Mucosa of gallbladder (tissue), 1 donor: ENCODE data around the gene CDH4. TPM values are rescaled to one million over a fixed set of nuclear protein-coding genes. Genes with fewer than 3 reads are reported as not detected.
"Not testable (repeated sequence)": the region's sequence is repeated elsewhere in the genome, so short reads cannot be mapped to it uniquely, and the experiment has no call there.

Experiments
- DNase-seq: peaks from one replicate; pipeline ENCODE4 v3.0.0-alpha.2; 2020; ENCODE audit warnings: low spot score
- total RNA-seq: library from RNA; stranded (reverse); gene quantifications from one replicate; pipeline ENCODE4 v1.2.1, GENCODE V29; 2021
- donor health status: DM: no; HTN: no; CAD: no.

The CDH4 gene
- total RNA-seq, 1 donor from 2014 or later: 3.5 TPM

DNA sequence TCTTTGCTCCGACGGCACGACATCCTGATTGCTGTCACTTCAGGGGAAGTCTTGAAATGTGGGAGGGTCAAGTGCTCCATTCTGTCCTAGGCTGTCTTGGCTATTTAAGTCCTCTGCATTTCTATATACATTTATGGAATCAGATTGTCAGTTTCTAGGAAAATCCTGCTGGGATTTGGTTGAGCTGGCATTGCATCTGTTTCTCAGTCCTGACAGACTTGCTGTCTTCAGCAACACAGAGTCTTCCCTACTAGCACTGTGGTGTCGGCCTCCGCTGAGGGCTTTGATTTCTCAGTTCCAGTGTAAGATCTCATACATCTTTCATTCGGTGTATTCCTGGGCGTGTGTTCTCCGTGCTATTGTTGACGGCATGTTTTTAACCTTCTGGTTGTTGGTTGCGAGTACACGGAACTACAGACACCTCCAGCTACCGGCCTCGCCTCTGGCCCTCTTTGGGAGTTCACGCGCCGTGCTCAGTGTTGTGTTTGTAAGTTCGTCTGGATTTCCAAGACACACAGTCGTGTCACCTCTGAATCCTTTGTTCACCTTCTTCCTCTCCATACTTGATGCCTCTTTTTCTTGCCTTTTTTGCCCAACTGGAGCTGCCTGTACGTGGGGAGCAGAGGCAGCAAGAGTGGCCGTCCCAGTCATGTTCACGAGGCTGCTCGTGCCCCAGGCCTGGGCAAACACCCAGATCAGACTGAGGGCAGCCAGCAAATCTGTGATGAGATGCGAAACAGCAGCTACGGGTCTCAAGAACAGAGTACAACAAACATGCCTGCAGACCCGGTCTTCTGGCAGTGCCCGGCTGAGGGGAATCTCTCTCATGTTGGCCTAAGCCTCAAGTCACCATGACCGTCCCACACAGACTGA is 720.8 kb downstream of the CDH4 start:
- no peak for DNase-seq

DNA sequence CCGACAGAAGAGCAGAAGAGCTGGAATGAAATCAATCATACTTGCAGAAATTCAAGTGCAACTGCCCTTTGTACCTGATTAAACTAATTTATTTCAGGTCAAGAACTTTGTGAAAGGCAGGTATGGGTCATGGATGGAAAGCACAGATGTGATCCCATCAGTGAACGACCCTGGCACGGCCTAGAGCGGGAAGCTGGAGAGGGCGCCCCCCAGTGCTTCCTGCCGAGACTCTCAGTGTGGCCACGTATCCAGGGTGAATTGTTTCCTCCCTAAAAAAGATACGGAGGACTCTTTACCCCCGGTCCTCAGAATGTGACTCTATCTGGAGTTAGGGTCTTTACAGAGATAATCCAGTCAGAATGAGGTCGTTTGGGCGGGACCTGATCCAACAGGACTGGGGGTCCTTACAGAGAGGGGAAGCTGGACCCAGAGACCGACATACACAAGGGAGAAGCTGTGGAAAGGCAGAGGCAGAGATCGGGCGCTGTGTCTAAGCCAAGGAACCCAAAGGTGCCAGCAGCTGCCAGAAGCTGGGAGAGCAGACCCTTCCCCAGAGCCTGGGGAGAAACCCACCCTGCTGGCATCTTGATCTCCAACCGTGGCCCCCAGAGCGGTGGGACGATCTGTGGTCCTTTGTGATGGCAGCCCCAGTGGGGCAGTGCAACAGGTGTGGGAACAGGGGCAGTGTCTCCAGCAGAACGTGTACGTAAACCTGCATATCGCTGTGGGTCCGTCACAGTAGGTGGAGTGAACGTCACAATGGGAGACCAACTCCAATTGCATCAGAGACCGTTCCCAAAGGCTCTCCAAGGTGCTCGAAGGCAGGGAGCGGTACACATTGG is 721.7 kb downstream of the CDH4 start:
- no peak for DNase-seq

DNA sequence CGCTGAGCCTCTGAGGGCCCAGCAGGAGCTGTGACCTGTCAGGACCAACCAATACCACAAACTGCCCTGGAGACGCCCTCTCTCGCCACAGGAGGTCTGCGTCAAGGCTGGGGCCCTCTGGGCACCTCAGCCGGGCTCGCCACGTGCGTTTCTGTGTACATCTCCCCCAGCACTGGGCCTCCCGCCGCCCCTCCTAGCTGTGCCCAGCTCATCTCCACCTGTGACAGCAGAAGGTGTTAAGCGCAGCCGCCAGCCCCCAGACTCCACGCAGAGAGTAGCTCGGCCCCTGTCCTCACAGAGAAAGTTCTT is 722.2 kb downstream of the CDH4 start:
- no peak for DNase-seq

GRCh38 chr20:61975407-61976129 is 723.5 kb downstream of the CDH4 start:
- no peak for DNase-seq

- no peak for DNase-seq
Measured at GRCh38 chr20:61976263-61976643, 724.2 kb downstream of the CDH4 start.

DNA sequence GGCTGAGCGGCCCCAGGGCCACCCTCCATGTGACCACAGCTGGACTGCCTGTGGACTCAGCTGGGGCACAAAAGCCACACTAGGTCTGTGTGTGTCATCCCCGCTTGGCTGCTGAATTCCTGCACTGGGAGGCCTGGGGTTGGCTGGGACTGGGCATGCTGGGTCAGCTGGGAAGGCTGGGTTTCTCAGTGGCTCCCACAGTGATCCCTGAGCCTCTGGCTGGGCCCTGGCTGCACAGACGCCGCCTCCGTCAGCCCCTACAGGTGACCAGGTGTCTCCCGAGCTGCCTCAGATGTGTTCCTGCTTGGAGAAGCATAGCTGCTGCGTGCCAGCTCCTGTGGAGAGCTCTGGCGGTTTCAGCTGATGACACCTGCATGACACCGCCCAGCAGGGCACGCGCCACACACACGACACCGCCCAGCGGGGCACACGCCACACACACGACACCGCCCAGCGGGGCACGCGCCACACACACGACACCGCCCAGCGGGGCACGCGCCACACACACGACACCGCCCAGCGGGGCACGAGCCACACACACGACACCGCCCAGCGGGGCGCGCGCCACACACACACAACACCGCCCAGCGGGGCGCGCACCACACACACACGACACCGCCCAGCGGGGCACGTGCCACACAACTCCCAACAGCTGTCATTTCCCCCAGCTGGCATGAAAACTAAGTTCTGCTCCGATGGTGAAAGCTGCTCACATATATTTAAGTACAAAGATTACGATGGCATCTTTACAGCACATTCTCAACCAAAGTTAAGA is 724.8 kb downstream of the CDH4 start:
- DNase-seq: no peak

DNA sequence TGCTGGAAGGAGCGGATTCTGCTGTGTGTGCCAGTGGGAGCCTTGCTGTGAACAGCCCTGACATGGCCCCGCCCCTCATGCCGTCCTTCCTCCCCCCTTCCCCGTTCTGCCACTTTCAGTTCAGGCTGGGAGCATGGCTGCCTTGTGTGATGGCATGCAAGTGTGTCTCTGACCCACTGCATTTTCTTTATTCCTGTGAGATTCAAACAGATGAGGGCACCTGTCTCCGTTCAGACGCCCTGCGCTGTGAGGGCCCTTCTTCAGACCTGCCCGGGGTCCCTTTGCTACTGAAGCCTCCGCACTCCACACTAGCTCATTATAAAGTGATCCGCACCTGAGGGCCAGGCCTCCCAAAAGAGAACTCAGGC is 725.3 kb downstream of the CDH4 start:
- no peak for DNase-seq

GRCh38 chr20:61978491-61978890 is 726.4 kb downstream of the CDH4 start:
- no peak for DNase-seq

DNA sequence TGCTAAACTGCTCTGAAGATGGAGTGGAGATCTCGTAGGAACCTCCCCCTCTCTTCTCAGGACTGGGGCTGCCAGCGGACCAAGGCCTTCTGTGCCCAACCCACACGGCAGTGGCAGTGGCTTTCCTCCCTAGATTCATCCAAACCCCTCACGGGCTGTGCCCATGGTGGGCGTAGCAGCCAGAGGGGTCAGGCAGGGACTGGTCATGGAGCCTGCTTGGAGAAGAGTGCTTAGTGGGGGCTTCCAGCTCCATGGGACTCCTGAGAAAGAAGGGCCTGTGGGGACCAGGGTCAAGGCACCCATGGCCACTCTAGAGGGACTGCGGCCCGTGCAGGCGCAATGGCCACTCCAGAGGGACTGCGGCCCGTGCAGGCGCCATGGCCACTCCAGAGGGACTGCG is 727.0 kb downstream of the CDH4 start:
- no peak for DNase-seq

- DNase-seq: no peak
Measured at GRCh38 chr20:61979701-61980635, 727.9 kb downstream of the CDH4 start.

DNA sequence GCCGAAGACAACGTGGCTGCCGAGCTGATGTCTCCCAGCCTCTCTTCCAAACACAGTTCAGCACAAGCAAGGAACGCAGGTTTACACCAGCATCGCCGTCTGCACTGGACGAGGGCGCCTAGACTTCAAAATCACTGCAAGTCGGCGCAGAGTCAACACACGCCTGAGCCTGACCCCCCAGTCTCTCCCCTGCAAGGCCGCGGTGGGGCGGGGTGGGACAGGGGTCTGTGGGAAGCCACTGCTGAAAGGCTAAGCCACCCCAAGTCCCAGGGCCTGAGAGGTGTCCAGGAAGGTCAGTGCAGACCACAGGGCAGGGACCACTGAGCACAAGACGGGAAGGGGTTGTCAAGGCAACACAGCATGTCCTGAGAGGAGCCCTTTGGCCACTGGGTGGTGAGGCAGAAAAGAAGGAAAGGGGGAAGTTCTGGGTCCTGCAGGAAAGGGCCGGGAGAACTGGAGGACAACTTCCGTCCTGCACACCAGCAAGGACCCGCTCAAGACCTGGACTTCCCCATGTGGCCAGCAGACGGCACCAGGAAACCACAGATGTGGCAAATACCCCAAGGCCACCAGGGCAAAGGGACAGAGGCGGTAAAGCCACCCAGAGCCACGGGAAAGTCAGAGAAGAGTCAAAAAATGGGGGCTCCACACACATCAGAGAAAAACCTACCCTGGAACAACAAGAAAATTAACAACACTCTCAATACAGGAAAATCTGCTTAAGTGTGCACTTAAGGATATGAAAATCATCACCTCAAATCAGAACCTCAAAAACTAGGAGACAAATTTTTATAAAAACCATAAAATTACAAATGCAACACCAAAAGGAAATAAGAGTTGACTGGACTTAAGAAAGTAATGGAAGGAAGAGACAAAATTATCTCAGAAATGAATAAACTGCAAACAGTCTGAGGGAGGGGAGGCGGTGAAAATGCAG is 728.9 kb downstream of the CDH4 start:
- DNase-seq: peak; percentile 22

DNA sequence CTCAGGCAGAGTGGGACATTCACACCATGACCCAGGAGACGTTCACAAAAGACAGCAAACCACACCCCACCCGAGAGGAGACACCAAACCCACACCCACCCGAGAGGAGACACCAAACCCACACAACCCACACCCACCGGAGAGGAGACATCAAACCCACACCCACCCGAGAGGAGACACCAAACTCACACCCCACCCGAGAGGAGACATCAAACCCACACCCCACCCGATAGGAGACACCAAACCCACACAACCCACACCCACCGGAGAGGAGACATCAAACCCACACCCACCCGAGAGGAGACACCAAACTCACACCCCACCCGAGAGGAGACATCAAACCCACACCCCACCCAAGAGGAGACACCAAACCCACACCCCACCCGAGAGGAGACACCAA is 729.6 kb downstream of the CDH4 start:
- DNase-seq: not testable (repeated sequence)

- no peak for DNase-seq
Measured at GRCh38 chr20:61982191-61982950, 730.3 kb downstream of the CDH4 start.

DNA sequence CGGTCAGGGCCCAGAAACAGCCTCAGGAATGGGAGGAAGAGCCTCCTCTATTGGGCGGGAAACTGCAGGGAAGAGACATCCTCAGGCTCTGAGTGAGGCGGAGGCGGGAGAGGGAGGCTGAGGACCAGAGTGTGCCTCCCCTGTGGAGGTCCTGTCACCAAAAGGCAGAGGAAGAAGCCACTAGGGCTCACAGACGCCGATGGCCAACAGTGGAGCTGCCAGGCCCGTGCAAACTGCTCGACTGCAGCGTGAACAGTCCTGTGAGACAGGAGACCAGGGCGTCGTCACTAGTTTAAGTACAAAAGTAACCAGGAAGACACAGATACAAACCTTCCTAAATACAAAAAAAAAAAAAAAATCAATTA is 730.9 kb downstream of the CDH4 start:
- no peak for DNase-seq

GRCh38 chr20:61983965-61984364 is 731.9 kb downstream of the CDH4 start:
- no peak for DNase-seq

GRCh38 chr20:61984431-61984830 is 732.4 kb downstream of the CDH4 start:
- DNase-seq: not testable (repeated sequence)

DNA sequence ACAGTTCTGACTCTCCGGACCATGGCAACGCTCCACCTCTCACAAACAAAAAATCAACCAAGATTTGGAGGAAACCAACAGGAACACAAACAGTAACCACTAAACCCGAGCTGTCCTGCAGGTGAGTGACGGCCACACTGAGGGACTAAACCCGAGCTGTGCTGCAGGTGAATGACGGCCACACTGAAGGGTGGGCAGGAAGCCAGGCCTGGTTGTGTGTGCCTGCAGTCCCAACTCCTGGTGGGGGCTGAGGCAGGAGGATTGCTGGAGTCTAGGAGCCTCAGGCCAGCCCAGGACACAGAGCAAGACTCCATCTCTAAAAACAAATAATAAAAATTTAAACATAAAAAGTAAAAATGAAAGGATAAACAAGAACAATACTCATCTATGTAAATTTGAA is 733.0 kb downstream of the CDH4 start:
- no peak for DNase-seq

DNA sequence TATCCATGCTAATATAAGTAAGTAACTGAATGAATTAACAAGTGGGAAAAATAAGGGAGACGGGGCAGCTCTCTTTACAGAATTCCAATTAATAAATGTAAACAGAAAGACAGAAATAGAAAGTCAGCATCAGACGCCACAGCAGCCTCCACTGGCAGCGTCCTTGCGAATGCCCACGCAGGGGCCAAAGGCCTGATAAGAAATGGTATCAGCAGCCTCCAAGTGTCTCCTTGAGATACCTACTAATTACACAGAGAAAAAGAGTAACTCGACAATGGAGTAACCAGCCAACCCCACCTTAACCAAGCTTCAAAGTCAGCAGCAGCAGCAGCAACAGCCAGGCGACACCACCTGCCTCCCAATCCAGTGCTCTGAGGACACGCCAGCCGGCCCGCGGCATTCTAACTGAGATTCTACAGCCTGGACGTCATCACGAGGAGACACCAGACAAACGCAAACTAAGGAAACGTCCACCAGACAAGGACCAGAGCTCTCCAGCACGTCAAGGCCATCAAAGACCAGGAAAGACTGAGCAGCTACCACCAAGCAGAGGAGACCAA is 734.8 kb downstream of the CDH4 start:
- no peak for DNase-seq
